H9 (cell line): ENCODE measurements around the gene TENM3. TPM values are rescaled to one million over a fixed set of nuclear protein-coding genes. Genes with fewer than 3 reads are reported as not detected.

Source experiments
- DNase-seq: peaks from one replicate; pipeline ENCODE4 v3.0.0-alpha.2; 2017
- H2AFZ ChIP-seq: one replicate; pipeline ENCODE4 v1.6.1; 2013; ENCODE audit warnings: mild to moderate bottlenecking, low read length, control low read depth, moderate library complexity
- H2AK5ac ChIP-seq: 2 replicates; pipeline ENCODE4 v1.6.1; 2013; ENCODE audit warnings: low read length, control low read depth, mixed read lengths; ENCODE audit not compliant: insufficient read length
- H2BK120ac ChIP-seq: one replicate; pipeline ENCODE4 v1.6.1; 2013; ENCODE audit warnings: low read depth, mild to moderate bottlenecking, low read length, control low read depth, inconsistent platforms; ENCODE audit not compliant: poor library complexity, severe bottlenecking
- H2BK12ac ChIP-seq: 2 replicates; pipeline ENCODE4 v1.6.1; 2013; ENCODE audit warnings: low read length, control low read depth, mixed read lengths, low read depth; ENCODE audit not compliant: insufficient read length
- H2BK15ac ChIP-seq: 2 replicates; pipeline ENCODE4 v1.6.1; 2013; ENCODE audit warnings: low read depth, low read length, control low read depth
- H2BK20ac ChIP-seq: one replicate; pipeline ENCODE4 v1.6.1; 2013; ENCODE audit warnings: low read depth, mild to moderate bottlenecking, low read length, control low read depth, inconsistent platforms; ENCODE audit not compliant: poor library complexity, severe bottlenecking
- H2BK5ac ChIP-seq: 2 replicates; pipeline ENCODE4 v1.6.1; 2013; ENCODE audit warnings: low read length, control low read depth, mixed read lengths; ENCODE audit not compliant: insufficient read length
- H3K14ac ChIP-seq: 2 replicates; pipeline ENCODE4 v1.6.1; 2013; ENCODE audit warnings: low read length, control low read depth; ENCODE audit not compliant: insufficient read depth
- H3K18ac ChIP-seq: 2 replicates; pipeline ENCODE4 v1.6.1; 2013; ENCODE audit warnings: low read depth, mild to moderate bottlenecking, mixed read lengths, low read length, control low read depth; ENCODE audit not compliant: insufficient read length
- H3K23ac ChIP-seq: 2 replicates; pipeline ENCODE4 v1.6.1; 2013; ENCODE audit warnings: low read length, control low read depth, mixed read lengths, low read depth; ENCODE audit not compliant: insufficient read length
- H3K23me2 ChIP-seq: 2 replicates; pipeline ENCODE4 v1.6.1; 2013; ENCODE audit warnings: low read depth, mild to moderate bottlenecking, mixed read lengths, low read length, control low read depth; ENCODE audit not compliant: insufficient read length, poor library complexity, severe bottlenecking
- H3K27ac ChIP-seq: 2 replicates; pipeline ENCODE4 v1.5.1; 2013; ENCODE audit warnings: low read length, control low read depth, mixed read lengths, low read depth; ENCODE audit not compliant: insufficient read length
- H3K27me3 ChIP-seq: 2 replicates; pipeline ENCODE4 v1.6.1; 2013; ENCODE audit warnings: low read length, control low read depth, inconsistent platforms; ENCODE audit not compliant: insufficient read depth
- H3K4ac ChIP-seq: 2 replicates; pipeline ENCODE4 v1.6.1; 2013; ENCODE audit warnings: low read depth, mild to moderate bottlenecking, control low read depth, inconsistent platforms, low read length, moderate library complexity
- H3K4me1 ChIP-seq: 2 replicates; pipeline ENCODE4 v1.6.1; 2013; ENCODE audit warnings: low read length, control low read depth, inconsistent platforms; ENCODE audit not compliant: insufficient read depth
- H3K4me2 ChIP-seq: 2 replicates; pipeline ENCODE4 v1.6.1; 2013; ENCODE audit warnings: low read length, control low read depth, mixed read lengths; ENCODE audit not compliant: insufficient read length, insufficient read depth
- H3K56ac ChIP-seq: 2 replicates; pipeline ENCODE4 v1.6.1; 2013; ENCODE audit warnings: low read depth, mild to moderate bottlenecking, mixed read lengths, low read length, control low read depth; ENCODE audit not compliant: insufficient read length
- H3K79me1 ChIP-seq: 2 replicates; pipeline ENCODE4 v1.6.1; 2013; ENCODE audit warnings: low read depth, mild to moderate bottlenecking, moderate library complexity, low read length, control low read depth, inconsistent platforms; ENCODE audit not compliant: insufficient read depth, poor library complexity, severe bottlenecking
- H3K79me2 ChIP-seq: 2 replicates; pipeline ENCODE4 v1.6.1; 2013; ENCODE audit warnings: low read length, control low read depth, inconsistent platforms; ENCODE audit not compliant: insufficient read depth
- H3K9ac ChIP-seq: 2 replicates; pipeline ENCODE4 v1.6.1; 2013; ENCODE audit warnings: low read length, control low read depth, mixed read lengths; ENCODE audit not compliant: insufficient read length; ENCODE audit errors: extremely low read depth
- H3K9me3 ChIP-seq: one replicate; pipeline ENCODE4 v1.6.1; 2013; ENCODE audit warnings: low read depth, low read length, inconsistent platforms; ENCODE audit not compliant: control insufficient read depth
- H3T11ph ChIP-seq: one replicate; pipeline ENCODE4 v1.6.1; 2013; ENCODE audit warnings: mild to moderate bottlenecking, low read length, control low read depth, inconsistent platforms
- H4K20me1 ChIP-seq: one replicate; pipeline ENCODE4 v1.6.1; 2013; ENCODE audit not compliant: control insufficient read depth, insufficient read length, insufficient read depth
- H4K5ac ChIP-seq: 2 replicates; pipeline ENCODE4 v1.6.1; 2013; ENCODE audit warnings: low read depth, mild to moderate bottlenecking, mixed read lengths, low read length, control low read depth; ENCODE audit not compliant: insufficient read length
- H4K8ac ChIP-seq: replicated peaks from 2 replicates; pipeline ENCODE4 v1.6.1; 2013; ENCODE audit warnings: low read length, control low read depth, mixed read lengths, low read depth; ENCODE audit not compliant: insufficient read length
- H4K91ac ChIP-seq: 2 replicates; pipeline ENCODE4 v1.6.1; 2013; ENCODE audit warnings: low read depth, mild to moderate bottlenecking, moderate library complexity, mixed read lengths, low read length, control low read depth; ENCODE audit not compliant: insufficient read length
- H3K27ac Mint-ChIP-seq, 3 experiments: 2 replicates in 2 of 3; 3 replicates in 1 of 3; pipeline ENCODE4 v1.8.0; 2020 to 2021; ENCODE audit warnings: mixed read lengths in 3 of 3, mild to moderate bottlenecking in 1 of 3, moderate library complexity in 1 of 3
- H3K27me3 Mint-ChIP-seq: 2 replicates; pipeline ENCODE4 v1.8.0; 2021; ENCODE audit warnings: low read depth, mild to moderate bottlenecking, moderate library complexity, mixed read lengths
- H3K36me3 Mint-ChIP-seq, 3 experiments: 2 replicates in 2 of 3; 3 replicates in 1 of 3; pipeline ENCODE4 v1.8.0; 2020 to 2021; ENCODE audit warnings: low read depth in 3 of 3, mixed read lengths in 3 of 3; ENCODE audit not compliant: insufficient read depth in 1 of 3
- H3K4me1 Mint-ChIP-seq, 2 experiments: 2 replicates each; pipeline ENCODE4 v1.8.0; 2020; ENCODE audit warnings: mixed read lengths in 2 of 2
- H3K4me3 Mint-ChIP-seq, 2 experiments: 2 replicates in 1 of 2; 3 replicates in 1 of 2; pipeline ENCODE4 v1.8.0; 2020 to 2021; ENCODE audit warnings: mild to moderate bottlenecking in 2 of 2, mixed read lengths in 2 of 2, moderate library complexity in 1 of 2
- H3K9me3 Mint-ChIP-seq, 2 experiments: 2 replicates in 1 of 2; 3 replicates in 1 of 2; pipeline ENCODE4 v1.8.0; 2020; ENCODE audit warnings: mild to moderate bottlenecking in 2 of 2, mixed read lengths in 2 of 2, moderate library complexity in 1 of 2
- WGBS: extraction: QIAGEN DNeasy Blood & Tissue Kit; methylation state at CpG from one replicate; pipeline ENCODE4 v1.1.7; 2013; ENCODE audit warnings: missing lambda C conversion rate, low lambda C conversion rate, mixed read lengths; ENCODE audit not compliant: insufficient read length; ENCODE audit errors: extremely low coverage; 5-methylcytosine and 5-hydroxymethylcytosine counted together
- total RNA-seq: library from RNA; stranded (reverse); gene quantifications from 2 replicates; pipeline ENCODE4 v1.2.1, GENCODE V29; 2021
- TF ChIP-seq, protein P1 (sequence below): fragments of 200-600 bp; sonication (generic); conservative IDR thresholded peaks from 3 replicates; pipeline ENCODE4 v1.8.0; 2021; ENCODE audit warnings: antibody characterized with exemption, mild to moderate bottlenecking

Gene TENM3
- total RNA-seq, 1 experiment from 2014 or later = 49.6 TPM

- Histone ChIP-seq H2BK5ac (no peak overlapping the region), H3K79me1 (peaks cover 2% of the 10 kb centered on the region), H3K27me3 (no peaks in the 10 kb centered on the region; the same call in 1 of the 2 replicates), H3K4ac (no peak overlapping the region), H2BK15ac (no peak overlapping the region), H4K5ac (no peak overlapping the region), H3K9me3 (no peaks in the 10 kb centered on the region), H3K14ac (no peak overlapping the region), H3K4me1 (peaks cover 9% of the 10 kb centered on the region; the same call in 1 of the 2 replicates), H3K4me2 (no peak overlapping the region), H3K23ac (no peak overlapping the region), H2AFZ (no peak overlapping the region), H2BK20ac (no peak overlapping the region), H2AK5ac (no peak overlapping the region), H4K20me1 (no peaks in the 10 kb centered on the region), H2BK120ac (no peak overlapping the region), H3K56ac (no peak overlapping the region), H3T11ph (no peak overlapping the region), H3K18ac (no peak overlapping the region), H3K79me2 (no peaks in the 10 kb centered on the region; the same call in 1 of the 2 replicates), H3K27ac (no peak overlapping the region), H2BK12ac (no peak overlapping the region), H3K9ac (no peak overlapping the region), H4K8ac (no peak overlapping the region), H4K91ac (no peak overlapping the region), H3K23me2 (no peaks in the 10 kb centered on the region)
- no peak for DNase-seq
- H3K27me3 Mint-ChIP-seq = no peaks in the 10 kb centered on the region
- TF ChIP-seq, protein P1, sequence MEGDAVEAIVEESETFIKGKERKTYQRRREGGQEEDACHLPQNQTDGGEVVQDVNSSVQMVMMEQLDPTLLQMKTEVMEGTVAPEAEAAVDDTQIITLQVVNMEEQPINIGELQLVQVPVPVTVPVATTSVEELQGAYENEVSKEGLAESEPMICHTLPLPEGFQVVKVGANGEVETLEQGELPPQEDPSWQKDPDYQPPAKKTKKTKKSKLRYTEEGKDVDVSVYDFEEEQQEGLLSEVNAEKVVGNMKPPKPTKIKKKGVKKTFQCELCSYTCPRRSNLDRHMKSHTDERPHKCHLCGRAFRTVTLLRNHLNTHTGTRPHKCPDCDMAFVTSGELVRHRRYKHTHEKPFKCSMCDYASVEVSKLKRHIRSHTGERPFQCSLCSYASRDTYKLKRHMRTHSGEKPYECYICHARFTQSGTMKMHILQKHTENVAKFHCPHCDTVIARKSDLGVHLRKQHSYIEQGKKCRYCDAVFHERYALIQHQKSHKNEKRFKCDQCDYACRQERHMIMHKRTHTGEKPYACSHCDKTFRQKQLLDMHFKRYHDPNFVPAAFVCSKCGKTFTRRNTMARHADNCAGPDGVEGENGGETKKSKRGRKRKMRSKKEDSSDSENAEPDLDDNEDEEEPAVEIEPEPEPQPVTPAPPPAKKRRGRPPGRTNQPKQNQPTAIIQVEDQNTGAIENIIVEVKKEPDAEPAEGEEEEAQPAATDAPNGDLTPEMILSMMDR = no peak
- peaks cover 0 to 5% (median 0%) of the 10 kb centered on the region in 3 experiments; a peak in 3 of 7 replicates for H3K36me3 Mint-ChIP-seq
- H3K4me1 Mint-ChIP-seq = peaks cover 35 to 40% of the 10 kb centered on the region in 2 experiments
- H3K27ac Mint-ChIP-seq = peak overlapping the region in 2 of 3 experiments; percentile 74 to 79; a peak in 4 of 7 replicates
- H3K9me3 Mint-ChIP-seq = no peaks in the 10 kb centered on the region
- H3K4me3 Mint-ChIP-seq = no peak overlapping the region
- WGBS = no CpG with 5 or more reads among the region's 8 CpGs
Measured at GRCh38 chr4:182202650-182203049, 40.6 kb upstream of the TENM3 start.
